Kidney capillary endothelial cell (primary cell): ENCODE results near the gene CCNK.
A peak's percentile ranks its signal among the peaks of the same experiment; 100 is the strongest.

ENCODE experiments used
- DNase-seq: peaks from one replicate; pipeline ENCODE4 v3.0.0-alpha.2; 2018; ENCODE audit warnings: low spot score

The CCNK gene

DNA sequence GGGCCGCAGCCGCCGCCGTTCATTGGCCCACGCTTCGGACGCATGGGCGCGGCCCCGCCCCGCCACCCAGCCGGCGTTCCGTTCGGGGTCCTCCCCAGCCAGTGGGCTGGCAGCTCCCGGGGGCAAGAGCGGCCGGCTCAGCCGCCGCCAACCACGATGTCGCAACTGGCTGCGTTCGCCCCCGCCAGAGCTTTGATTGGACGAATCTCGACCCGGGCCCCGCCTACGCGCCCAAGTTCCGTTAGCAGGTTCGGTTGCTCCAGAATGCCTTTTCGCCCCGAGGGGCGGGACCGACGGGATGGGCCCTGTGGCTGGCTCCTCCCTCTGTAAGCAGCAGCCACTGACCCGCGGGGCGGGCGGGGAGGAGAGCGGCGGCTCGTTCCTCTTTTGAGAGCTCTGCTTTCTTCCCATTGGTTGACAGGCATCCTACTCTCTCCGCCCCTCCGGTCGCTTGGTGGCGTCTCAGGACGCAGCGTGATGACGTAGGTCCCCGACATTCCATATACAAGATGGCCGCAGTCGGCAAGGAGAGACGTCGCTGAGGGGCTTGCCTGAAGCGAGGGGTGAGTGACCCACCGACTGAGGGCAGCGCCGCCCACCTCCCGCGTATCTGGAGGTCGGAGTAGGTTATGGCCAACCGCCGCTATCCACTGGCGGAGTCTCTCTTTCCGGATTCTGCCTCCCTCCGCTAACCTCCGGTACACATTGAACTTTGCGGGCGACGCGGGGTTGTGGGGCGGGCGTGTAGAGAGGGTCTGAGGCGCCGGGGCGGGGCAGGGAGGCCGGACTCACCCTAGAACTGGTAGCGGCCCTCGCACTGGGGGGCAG, at the start of gene CCNK:
Gene CCNK, plus strand, starts transcription at position 493 of the 828 bp plus-strand sequence. CDS start 11,269 bp downstream, outside the sequence.
- peak; percentile 100 for DNase-seq

DNA sequence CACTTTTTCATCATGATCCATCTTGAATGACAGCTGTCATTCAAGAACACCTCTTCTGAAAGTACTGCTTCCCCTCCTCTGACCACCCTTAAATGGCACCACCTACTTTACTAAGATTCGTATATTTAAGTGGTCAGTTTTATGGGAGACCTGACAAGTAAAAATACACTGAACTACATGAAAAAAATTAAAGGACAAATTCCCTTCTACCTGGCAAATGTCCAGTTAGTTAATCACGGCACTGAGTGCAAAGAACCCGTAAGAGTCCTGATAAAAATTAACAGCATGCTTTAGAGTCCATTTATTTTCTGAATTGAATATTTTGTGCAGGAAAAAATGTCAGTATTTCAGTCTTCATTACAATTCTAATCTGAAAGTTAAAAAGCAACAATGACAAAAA, 49.2 kb upstream of the CCNK start:
- no peak for DNase-seq

DNA sequence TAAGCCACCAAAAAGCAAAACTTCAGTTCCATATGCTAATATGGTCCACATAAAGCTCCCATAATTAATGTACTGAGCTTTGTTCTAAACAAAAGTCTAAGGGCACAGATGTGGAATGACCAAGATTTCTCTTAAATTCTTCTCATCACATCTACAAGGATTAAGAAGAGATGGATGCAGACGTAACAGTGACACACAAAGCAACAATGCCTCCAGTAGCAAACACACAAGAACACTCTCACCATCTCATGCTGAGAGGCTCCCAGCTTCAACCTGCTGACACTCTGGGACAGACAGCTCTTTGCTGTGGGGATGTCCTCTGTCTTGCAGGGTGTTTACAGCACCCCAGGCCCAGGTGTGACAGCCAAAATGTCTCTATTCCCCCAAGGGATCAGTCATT, 48.7 kb upstream of the CCNK start:
- no peak for DNase-seq

DNA sequence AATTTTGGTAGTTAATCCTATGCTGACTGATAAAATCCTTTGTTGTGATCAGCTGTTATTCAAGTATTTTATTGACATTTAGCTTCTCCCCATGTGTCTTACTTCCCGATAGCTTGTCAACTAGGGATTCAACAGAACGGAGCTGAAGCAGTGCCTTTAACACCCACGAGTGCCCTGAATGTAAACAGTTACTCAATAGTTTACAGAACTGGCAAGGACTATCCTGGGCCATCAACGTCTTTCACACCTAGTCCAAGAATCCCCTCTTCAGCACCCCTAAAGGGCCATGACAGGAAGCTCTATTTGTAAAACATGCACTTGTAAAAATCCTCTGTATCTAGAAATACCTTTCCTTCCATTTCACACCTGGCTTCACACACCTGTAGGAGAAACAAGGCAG, 45.9 kb upstream of the CCNK start:
- no peak for DNase-seq

DNA sequence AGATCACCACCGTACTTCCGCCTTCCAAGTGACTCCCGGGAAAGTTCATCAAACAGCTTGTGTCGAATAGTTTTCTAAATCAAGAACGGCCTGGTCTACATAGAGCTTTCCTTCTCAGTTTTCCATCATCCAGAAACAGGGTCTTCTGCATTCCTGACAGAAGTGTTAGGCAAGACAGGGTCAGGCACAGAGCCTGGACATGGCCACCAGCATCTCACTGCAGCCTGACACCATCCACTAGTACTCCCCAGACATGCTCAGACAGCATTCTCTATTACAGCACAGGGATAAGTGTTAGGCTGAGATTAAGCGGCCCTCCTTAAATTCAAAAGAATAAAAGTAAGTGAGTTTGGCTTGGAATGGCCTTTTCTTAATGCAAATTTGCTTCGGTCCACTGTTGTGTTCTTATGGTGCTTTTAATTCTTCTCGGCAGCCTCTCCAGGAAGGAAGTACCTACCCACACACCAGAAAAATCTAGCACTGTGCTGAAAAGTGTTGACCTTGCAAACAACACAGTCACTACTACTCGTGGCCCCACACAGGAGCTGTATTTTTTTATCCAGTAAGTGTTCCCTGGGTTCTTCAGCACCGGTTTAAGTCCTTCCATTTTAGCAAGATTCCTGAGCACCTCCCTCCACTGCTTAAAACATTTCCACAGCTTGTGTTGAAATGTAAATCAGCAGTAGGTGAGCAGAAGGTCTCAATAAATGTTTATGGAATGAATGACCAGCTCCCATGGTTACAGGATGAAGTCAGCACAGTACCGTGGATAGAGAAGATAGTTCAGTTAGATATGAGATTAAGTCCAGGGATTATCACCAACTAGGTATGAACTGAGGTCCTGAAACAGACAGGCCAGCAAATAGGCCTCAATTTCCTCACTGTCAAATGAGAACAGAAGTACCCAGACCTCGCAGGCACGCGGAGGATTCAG, 44.7 kb upstream of the CCNK start:
- no peak for DNase-seq

DNA sequence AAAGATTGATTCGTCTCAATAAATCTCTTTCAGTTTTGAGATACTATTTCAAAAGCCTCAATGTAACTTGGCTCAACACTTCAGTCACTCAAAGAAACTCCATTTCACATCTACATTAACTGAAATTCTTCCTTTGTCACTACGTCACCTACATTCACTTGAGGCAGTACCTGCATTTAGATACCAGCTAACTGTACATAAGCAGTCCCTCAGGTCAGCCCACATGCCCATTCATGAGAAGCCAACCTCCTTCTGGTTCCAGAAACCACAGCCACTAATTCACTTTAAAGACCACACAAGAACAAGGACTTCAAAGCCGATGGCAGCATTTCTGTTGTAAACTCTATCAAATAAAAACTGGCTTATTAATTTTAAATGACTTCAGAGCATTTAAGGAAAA, 43.5 kb upstream of the CCNK start:
- DNase-seq = no peak

DNA sequence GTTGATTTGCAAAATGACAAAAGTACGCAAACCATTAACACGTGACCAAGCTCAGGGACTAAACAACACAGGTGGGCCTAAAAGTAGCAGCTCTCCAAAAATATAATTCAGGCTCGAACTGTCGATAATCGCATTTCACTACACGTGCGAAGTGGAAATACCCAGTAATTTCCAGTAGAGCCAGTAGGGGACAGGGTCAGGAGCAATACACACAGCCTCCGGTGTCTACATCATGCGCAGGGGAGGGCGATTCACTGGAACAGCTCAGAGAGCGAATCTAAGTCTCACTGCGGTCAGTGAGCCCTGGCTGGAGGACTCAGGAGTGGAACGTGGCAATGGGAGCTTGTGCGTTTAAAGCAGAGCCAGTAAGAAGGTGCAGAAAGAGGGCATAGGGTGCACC, 40.9 kb upstream of the CCNK start:
- no peak for DNase-seq

DNA sequence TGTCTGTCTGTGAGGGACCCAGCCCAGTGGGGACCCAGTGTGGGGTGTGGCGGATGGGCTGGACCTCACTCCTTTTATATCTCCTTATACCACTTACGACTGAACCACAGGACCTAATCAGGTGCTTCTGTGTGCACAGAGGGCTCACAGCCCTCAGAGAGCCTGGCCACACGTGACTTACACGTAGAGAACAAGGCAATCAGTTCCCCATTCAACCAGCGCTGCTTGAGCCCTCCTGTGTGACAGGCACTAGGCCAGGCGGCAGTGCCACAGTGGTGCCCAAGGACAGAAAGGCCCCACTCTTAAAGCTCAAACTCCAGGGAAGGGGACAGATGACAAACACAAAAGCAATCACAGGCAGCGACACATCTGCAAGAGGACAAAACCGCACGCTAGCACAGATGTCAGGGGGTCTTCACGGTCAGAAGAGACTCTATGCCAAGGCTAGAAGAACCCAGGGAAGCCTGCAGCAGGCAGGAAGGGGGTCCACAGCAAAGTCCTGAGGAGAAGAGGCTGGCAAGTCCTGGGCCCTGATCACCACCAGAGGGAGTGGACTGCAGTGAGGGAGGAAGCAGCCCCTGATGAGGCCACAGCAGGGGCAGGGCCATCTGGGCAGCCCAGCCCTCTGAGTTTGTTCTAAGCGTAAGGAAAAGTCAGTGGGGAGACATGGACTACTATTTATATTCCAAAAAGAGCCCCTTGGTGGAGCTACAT, 39.9 kb upstream of the CCNK start:
- DNase-seq = no peak

DNA sequence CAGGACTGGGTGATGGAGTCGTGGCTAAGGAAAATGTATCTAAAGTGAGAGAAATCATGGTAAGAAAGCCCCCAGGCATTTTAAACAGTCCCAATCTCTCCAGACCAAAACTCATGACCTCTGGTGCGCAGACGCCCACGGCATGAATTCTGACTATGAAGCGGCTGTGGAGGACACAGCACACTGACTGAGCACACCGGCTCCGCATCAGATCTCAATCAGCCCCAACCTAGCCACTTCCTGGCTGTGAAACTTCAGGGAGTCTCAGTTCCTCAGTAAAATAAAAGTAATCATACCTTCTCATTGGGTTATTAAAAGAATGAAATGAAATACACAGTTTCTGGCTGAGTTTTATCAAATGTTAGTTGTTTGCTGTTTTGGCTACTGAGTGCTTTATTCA, 39.3 kb upstream of the CCNK start:
- DNase-seq = no peak

DNA sequence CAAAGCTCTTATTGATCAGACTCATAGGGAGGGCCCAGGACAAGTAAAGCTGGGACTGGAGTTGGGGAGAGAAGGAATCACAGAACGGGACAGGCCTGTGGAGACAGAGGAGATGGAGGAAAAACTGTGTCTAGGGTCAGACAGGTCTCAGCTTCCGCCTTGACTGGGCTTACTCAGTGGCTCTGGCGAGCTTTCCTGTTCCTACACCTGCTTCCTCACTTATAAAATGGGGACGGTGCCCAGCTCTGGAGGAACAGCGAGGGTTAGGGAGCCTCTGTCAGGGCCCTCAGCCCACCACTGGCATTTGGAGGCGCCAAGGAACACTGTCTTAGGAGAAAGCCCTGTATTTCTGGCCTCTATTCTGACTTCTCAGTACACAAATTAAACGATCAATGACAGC, 35.3 kb upstream of the CCNK start:
- no peak for DNase-seq

DNA sequence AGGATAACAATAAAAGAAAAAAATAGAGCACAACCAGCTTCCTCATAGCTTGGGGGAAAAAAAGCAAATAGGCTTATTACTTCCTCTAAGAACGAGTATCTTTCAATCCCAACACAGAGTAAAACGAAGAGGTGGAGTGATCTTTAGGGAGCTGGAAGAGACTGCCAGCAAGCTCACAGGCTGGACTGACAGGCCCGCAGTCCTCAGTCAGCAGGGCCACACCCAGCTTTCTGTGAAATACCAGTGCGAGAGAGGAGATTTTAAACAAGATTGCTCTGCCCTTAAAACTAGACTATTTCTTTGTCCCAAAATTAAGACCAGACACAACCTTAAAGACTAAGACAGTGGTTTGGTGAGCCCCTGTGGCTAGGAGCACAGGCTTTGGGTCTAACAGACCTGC, 33.5 kb upstream of the CCNK start:
- no peak for DNase-seq

DNA sequence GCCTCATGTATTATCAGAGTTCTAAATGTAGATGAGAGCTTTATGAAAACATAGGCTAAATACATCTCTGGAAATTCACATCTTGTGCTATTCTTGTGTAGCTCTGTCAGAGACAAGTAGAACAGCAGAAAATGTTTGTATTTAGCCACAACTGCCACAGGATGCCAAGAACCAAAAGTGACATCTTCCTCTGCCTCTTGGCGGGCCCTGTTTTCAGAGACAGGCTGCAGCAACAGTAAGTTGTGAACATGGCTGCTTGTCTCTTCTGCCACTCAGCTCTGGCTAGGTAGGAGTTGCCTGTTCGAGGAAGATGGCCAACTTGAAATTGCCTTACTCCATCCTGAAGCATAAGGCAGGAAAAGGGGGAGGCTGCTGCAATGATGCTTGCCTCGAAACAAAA, 30.9 kb upstream of the CCNK start:
- no peak for DNase-seq

DNA sequence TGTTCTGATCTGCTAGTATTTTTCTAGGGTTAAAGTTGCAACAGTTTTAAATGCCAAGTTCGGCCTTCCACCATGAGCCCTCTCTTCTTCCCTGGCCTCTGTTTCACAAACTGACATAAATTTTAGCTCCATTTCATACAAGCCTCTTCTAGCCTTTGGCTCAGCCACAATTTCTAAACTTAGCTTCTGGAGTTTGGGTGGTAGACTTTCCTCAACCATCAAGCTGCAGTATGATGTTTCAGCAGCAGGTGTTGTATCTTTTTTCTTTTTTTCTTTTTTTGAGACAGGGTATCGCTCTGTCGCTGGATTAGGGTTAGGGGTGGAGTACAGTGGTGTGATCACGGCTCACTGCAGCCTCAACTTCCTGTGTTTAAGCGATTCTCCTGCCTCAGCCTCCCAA, 30.0 kb upstream of the CCNK start:
- no peak for DNase-seq

DNA sequence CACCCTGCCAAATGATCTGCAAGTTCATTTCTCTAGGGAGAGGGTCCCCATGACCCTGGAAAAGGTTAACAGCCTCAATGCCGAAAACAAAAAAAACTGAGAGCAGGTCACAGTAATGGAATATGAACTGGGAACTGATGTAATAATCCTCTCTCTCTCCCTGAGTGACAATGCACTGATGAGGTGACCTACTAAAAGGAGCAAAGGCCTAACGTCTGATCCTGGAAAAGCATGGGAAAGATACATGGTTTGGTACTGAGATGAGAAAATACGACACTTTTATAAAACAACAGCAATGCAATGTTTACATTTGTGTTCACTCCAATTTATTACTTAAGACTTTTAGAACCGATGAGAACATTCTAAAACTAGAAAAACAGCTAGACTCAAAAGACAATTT, 28.2 kb upstream of the CCNK start:
- DNase-seq = no peak

DNA sequence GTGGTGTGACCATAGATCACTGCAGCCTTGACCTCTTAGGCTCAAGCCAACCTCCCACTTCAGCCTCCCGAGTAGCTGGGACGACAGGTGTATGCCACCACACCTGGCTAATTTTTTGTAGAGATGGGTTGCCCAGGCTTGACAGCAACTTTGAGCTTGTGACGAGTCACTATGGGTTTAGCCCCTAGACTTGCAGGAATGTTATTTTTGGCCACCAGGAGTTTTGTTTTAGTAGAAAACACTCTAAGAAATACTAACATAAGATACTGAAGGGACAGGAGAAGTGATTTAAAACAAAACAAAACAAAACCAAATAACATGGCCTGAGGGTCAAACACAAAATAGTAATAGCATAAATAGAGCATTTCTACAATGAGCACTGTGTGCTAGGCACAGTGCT, 27.0 kb upstream of the CCNK start:
- DNase-seq = no peak

DNA sequence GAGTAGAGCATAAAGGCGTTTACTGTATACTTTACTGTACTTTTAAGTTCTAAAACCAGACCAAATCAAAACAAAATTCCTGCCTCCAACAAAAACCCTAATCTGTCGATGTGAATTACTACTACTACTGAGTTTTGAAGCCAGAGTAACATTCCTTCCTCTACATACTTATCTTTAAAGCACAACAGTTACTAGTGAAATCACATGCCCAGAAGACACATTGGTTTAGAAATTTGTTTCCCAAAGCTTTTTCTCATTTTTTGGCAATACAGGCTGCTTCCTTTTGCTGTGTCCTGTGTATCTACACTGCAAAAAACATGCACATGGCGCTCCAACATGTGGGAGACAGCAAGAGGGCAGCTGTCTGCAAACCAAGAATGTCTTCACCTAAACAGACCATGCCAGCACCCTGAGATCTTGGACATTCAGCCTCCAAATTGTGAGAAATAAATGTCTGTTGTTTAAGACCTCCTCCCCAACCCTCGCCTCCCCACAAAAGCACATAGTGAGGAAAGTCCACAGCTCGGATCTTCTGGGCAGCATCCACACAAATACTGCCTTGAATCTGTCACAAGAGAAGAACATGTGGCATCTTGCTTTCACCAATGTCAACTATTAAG, 21.6 kb upstream of the CCNK start:
- no peak for DNase-seq

DNA sequence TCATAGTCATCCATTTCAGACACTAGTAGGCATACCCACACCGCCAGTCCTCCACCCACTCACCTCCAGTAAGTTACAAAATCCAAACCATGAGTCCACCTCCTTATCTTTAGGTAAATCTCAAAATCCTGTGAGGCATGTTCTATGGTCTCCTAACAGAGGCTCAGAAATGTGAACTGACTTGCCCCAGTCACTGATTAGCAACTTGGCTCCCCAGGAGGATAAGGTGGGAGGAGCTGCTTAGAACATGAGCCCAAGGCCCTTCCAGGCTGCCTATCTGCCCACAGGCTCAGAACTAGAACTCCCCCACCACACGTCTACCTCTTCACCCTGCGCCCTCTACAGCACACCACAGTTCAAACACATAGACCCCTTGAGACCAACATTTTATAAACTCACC, 20.4 kb upstream of the CCNK start:
- DNase-seq = no peak

DNA sequence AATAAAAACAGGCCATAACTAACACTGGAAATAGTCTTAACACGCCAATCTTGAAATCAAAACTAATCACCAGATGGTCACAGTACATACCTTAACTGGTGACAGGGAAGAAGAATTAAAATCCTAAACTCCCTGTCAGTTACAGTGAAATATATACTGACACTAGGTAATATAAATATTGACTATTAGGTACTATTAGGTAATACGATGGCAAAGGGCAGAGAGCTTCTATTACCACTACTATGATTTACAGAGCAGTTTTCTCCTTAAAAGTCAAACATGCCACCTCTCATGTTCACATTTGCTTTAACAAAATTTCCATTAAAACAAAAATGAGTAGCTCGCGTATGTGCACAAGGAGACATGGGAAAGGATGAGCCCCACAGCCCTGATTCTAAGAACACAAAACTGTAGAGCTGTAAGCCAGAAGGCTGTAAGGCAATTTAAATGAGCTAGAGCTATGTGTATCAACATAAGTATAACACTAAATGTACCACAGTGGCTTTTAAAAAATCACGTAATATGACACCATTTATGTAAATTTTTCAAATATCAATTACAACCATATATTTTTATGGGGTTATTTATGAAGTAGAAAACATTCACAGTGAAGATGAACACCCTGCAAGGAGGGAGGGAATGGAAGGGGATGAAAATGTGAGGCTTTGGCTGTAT, 19.7 kb upstream of the CCNK start:
- no peak for DNase-seq

DNA sequence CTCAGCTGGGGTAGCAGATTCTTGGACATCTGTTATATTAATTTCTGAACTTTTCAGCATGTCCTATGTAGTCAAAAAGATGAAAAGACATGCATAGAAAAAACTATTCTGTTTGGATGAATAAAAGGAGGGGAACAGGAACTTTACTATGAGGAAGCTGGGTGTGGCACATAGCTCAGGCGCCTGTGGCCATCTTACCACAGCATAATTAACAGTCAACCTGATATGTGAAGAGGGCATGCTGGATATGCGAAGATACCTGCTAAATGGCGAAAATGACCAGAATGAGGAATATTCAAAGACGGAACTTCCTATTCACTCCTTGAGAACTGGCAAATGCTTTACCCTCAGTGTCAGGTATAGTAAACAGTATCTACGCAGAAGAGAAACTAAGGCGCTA, 19.0 kb upstream of the CCNK start:
- DNase-seq = no peak

DNA sequence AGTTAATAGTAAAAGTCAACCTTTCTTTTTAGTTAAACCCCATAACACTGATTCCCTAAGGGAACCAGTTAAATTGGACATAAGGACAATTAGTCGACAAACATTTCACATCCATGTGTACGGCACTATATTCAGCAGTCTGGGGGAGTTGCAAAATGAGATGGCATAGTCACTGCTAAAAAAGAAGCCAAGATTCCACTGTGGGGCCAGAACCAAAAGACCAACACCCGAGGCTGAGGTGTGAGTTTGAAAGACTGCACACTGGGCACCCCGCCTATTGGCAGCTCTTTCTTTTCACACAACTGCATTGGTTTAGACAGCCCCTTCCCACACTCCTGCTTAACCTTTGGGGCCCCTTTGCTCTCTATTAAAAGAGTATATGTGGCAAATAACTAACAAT, 17.2 kb upstream of the CCNK start:
- no peak for DNase-seq

DNA sequence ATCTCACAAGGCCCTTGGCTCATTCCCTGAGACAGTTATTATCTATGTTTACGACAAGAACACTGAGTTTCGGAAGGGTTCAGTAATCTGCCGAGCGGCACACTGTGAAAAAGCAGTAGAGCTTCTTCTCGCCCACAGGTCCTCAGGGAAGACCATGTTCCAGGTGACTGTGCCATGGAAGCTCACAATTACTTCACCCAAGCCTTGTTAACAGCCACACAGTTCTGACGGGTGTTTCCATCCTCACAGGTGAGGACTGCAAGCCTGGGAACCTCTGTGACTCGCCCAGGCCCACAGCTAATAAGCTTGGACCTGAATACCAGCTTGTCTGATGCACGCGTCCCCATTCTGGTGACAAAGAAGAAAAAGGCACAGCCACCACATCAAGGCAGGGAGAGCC, 15.9 kb upstream of the CCNK start:
- DNase-seq = no peak

DNA sequence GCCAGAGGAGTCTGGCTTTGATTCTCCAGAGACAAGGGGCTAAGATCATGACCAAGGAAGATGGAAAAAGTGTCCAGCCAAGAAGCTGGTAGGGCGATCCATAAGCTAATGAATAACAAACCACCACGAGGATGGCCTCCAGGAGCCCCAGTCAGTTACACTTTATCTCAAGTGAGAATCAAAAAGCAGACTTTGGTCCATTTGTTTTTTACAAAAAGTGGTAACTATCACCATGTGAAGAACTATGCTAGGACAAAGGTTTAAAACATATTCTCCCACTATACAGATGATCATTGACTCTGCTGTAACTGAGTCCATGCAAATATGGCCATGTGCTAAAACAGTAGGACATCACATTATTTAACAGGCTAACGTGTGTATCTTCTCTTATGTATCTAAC, 14.5 kb upstream of the CCNK start:
- DNase-seq = no peak
